Skeletal muscle tissue (tissue), 4 donors: Measurements from ENCODE around the gene EGLN3. TPM values are rescaled to one million over a fixed set of nuclear protein-coding genes. Genes with fewer than 3 reads are reported as not detected.

Experiments
- H3K27ac ChIP-seq: one replicate; pipeline ENCODE4 v1.7.0; 2013; ENCODE audit warnings: mild to moderate bottlenecking, low read depth, low read length, inconsistent platforms
- H3K27me3 ChIP-seq, 3 donors: one replicate each; pipeline ENCODE4 v1.7.0; 2013; ENCODE audit warnings: low read length in 3 of 3; ENCODE audit not compliant: control insufficient read depth in 3 of 3, insufficient read depth in 3 of 3
- H3K36me3 ChIP-seq, 3 donors: one replicate each; pipeline ENCODE4 v1.7.0; 2013; ENCODE audit warnings: low read length in 3 of 3; ENCODE audit not compliant: control insufficient read depth in 3 of 3, insufficient read depth in 3 of 3
- H3K4me1 ChIP-seq, 3 donors: one replicate each; pipeline ENCODE4 v1.7.0; 2013; ENCODE audit warnings: low read length in 3 of 3, mild to moderate bottlenecking in 3 of 3; ENCODE audit not compliant: control insufficient read depth in 3 of 3, insufficient read depth in 3 of 3
- H3K4me3 ChIP-seq, 3 donors: one replicate each; pipeline ENCODE4 v1.7.0; 2013; ENCODE audit warnings: low read length in 3 of 3
- H3K9ac ChIP-seq, 3 donors: one replicate each; pipeline ENCODE4 v1.7.0; 2013; ENCODE audit warnings: low read length in 3 of 3, mild to moderate bottlenecking in 3 of 3, moderate library complexity in 2 of 3, low read depth in 1 of 3
- H3K9me3 ChIP-seq, 3 donors: one replicate each; pipeline ENCODE4 v1.7.0; 2013; ENCODE audit warnings: low read length in 3 of 3; ENCODE audit not compliant: control insufficient read depth in 3 of 3
- total RNA-seq: library from RNA; depleted of rRNA; stranded (reverse); fragments of >200 nt; gene quantifications from one replicate; pipeline ENCODE4 v1.2.3, GENCODE V29; 2014
- donor health status: Osteomylitis.

EGLN3 gene
- total RNA-seq, 1 donor from 2014 or later: 60.0 TPM

DNA sequence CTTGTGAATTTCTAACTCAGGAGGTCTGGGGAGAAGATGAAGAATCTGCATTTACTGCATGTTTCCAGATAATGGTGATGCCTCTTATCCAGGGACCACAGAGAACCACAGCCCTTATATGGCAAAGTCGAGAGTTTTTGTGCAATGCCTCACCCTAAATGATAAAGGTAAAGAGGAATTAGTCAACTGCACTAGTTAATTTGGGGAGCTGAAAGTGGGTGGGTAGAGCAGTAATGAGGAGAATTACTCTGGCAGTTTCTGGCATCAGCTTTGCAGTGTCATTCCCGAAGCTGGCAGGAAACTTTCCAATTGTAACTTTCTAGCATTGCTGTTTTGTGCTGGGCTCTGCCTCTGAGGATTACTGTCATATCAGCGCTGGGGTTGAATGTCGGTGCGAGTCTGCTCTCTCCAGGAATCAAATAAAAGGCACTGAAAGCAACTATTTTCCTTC lies 10.3 kb downstream of the EGLN3 start:
- H3K36me3 ChIP-seq: no peaks in the 10 kb centered on the region
- no peaks in the 10 kb centered on the region for H3K9me3 ChIP-seq
- peak overlapping the region; percentile 9 for H3K27ac ChIP-seq
- no peaks in the 10 kb centered on the region for H3K27me3 ChIP-seq
- H3K4me3 ChIP-seq: no peak overlapping the region
- no peak overlapping the region for H3K9ac ChIP-seq
- H3K4me1 ChIP-seq: peaks cover 11 to 31% (median 13%) of the 10 kb centered on the region in 3 donors

DNA sequence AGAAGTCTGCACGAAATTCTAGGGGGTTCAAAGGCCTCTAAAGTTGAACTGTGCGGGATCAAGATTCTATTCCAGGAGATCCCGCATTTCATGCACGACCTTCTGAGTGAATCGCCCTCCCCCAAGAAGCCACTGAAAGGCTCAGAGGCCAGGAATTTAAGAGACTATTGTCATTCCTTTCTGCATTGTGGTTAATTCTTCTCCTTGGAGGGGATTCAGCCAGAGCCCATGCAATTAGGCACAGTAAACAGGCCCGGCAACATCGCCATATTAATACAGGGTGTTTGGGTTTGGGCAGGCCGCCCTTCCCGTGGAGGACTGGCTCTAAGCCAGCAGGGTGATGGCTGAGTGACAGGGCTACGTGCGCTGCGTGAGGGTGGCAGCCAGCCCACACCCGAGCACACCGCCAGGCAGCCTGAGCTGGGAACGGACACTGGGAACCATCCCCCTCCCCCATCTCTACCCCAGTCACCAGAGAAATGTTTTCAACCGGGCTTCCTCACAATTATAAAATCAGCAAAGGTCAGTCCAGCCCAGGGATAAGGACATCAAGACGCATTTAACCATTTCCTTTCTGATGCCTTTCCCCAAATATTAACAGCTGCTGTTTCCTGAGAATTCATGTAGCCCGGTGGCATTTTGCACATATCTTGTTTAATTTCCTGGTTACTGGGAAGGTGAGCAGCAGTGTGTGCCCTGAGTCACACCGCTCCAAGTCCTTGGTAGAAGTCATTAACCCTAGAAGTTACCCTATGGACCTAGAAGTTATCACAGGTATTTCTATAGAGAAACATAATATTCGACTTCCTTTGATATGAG lies 12.5 kb downstream of the EGLN3 start:
- H3K27ac ChIP-seq: peak overlapping the region; percentile 80
- no peaks in the 10 kb centered on the region for H3K9me3 ChIP-seq
- no peaks in the 10 kb centered on the region for H3K36me3 ChIP-seq
- H3K27me3 ChIP-seq: no peaks in the 10 kb centered on the region
- H3K4me3 ChIP-seq: peak overlapping the region; percentile 55 to 68 (median 61)
- peaks cover 14 to 34% (median 20%) of the 10 kb centered on the region in 3 donors for H3K4me1 ChIP-seq
- H3K9ac ChIP-seq: peak overlapping the region; percentile 40 to 75 (median 63)

DNA sequence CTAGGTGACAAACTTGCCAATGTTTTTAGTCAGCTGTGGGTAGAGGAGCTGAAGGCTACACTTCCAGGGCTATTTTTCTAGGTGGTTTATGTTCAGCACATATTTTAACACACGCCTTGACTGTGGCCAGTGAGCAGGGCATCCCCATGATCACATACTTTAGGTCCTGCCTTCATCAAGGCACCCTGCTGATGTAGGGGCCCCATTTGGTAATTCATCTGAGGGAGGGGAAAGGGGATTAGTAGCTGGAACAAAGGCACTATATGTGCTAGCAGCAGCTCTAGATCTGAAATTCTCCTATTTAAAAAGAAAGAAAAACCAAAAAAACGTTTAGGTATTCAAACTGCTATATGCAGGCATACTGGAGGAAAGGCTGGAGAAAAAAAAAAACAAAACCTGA lies 14.5 kb downstream of the EGLN3 start:
- Histone ChIP-seq H3K27ac (no peak overlapping the region), H3K36me3 (no peaks in the 10 kb centered on the region), H3K27me3 (no peaks in the 10 kb centered on the region), H3K4me1 (peaks cover 22 to 41% (median 27%) of the 10 kb centered on the region in 3 donors), H3K4me3 (no peak overlapping the region), H3K9ac (no peak overlapping the region), H3K9me3 (no peaks in the 10 kb centered on the region)

DNA sequence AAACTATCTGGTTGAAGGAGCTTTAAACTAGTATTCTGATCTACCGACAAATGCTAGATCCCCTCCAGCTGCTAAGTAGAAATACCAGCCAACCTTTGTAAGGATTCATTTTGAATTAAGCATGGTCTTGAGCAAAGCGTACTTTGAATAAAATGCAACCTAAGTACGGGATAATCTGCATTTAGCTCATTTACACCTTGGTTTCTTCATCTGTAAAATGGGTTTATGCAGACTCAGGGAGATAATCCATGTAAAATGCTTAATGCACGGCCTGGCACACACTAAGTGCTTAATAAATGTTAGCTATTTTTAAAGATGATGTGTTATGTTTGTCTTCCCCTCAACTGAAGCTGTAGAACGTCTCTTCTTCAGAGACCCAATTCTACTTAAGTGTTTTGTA lies 15.9 kb downstream of the EGLN3 start:
- H3K4me3 ChIP-seq: no peak overlapping the region
- no peak overlapping the region for H3K9ac ChIP-seq
- H3K9me3 ChIP-seq: no peaks in the 10 kb centered on the region
- H3K4me1 ChIP-seq: peaks cover 20 to 38% (median 27%) of the 10 kb centered on the region in 3 donors
- no peaks in the 10 kb centered on the region for H3K36me3 ChIP-seq
- no peak overlapping the region for H3K27ac ChIP-seq
- no peaks in the 10 kb centered on the region for H3K27me3 ChIP-seq

DNA sequence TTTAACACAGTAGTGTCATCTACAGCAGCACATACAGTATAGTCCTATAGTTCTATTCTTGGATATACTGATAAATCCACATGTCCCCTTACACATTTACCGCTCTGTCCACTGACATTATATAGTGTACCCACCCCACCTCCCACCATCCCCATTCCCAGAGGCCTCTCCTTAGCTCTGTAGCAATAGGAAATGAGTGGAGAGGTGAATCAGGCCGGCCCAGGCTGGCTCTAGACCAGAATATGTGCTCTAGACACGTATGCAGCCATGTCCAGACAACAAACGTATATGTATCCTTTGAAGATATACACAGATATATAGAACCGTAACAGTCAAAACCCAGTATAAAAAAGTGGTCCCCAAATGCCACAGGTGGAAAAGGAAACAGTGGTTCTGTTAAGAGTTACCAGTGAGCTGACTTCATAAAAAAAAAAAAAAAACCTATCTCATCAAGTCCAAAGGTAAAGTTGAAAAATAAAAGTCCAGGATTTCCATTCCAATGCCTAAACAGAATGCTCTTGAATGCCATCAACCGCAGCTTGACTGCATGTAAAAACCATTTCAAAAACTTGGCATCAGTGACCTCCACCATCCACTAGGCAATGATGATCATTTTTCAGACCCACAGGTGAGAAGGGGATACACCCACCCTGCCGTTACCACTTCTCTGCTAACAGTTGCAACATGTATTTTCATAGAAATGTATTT lies 16.7 kb downstream of the EGLN3 start:
- Histone ChIP-seq H3K27ac (peak overlapping the region; percentile 27), H3K9ac (no peak overlapping the region), H3K4me1 (peaks cover 20 to 38% (median 27%) of the 10 kb centered on the region in 3 donors), H3K4me3 (no peak overlapping the region), H3K9me3 (no peaks in the 10 kb centered on the region), H3K27me3 (no peaks in the 10 kb centered on the region), H3K36me3 (no peaks in the 10 kb centered on the region)

DNA sequence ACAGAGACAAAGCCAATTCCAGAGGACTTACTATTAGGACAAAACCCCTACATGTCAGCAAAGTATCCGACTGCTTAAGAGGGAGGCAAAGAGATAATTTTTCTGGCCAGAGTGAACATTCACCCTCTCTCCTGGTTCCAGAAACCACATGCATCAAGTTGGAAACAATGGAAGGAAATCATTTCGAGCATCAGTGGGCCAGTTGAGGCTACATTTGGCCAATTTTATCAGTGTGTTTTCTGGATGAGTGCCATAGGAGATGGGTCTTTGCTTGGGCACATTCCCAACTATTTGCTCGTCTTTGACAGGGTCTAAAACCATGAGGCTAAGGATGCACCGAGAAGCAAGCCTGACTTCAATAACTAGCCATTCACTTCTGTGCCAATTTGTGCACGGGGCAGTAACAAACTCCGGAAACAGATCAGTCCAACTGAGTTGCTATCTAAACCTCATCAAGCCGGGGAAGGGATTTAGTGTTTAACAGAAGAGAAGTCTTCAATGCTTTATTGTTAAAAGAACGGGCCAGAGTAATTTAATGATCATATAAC lies 17.4 kb downstream of the EGLN3 start:
- H3K36me3 ChIP-seq: no peaks in the 10 kb centered on the region
- H3K9ac ChIP-seq: peak overlapping the region in 1 of 3 donors; percentile 2
- H3K4me1 ChIP-seq: peaks cover 15 to 35% (median 21%) of the 10 kb centered on the region in 3 donors
- peak overlapping the region in 1 of 3 donors; percentile 15 for H3K4me3 ChIP-seq
- H3K27ac ChIP-seq: peak overlapping the region; percentile 27
- H3K9me3 ChIP-seq: no peaks in the 10 kb centered on the region
- no peaks in the 10 kb centered on the region for H3K27me3 ChIP-seq

DNA sequence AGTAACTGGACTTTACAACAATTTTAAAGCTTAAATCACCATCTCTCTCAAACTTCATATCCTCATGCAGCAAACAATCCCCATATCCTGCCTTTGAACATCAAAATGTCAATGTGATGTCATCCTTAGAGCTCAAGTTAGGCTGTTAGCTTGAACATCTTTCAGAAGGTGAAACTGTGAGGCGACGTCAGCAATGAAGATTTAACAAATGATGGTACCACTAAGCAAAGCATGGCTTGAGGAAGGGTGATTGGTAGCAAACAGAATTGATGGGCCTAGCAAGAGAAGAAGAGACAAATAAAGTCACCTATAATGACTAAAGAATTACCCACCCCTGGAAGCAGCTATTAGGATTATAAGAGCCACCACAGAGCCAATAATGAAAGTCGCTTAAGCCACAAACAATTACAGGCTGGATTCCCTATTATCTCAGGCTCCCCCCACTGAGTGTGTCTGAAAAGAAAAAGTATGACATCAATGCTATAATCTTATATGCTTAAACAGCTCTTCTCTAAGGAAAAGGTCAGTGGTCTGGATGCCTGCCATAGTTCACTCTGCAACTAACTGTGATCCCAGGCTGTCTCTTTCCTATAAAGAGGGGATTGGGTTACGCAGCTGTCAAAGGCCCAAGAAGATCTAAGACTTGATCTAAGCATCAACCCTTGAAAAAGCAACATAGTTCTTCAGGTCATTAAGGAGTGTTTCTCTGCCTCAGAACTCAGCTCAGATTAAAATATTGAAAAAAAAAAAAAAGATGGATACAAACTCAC lies 18.1 kb downstream of the EGLN3 start:
- Histone ChIP-seq H3K9me3 (no peaks in the 10 kb centered on the region), H3K36me3 (peaks cover 0 to 2% (median 0%) of the 10 kb centered on the region in 3 donors), H3K9ac (no peak overlapping the region), H3K4me3 (no peak overlapping the region), H3K27me3 (no peaks in the 10 kb centered on the region), H3K4me1 (peaks cover 10 to 28% (median 15%) of the 10 kb centered on the region in 3 donors), H3K27ac (peak overlapping the region; percentile 27)

DNA sequence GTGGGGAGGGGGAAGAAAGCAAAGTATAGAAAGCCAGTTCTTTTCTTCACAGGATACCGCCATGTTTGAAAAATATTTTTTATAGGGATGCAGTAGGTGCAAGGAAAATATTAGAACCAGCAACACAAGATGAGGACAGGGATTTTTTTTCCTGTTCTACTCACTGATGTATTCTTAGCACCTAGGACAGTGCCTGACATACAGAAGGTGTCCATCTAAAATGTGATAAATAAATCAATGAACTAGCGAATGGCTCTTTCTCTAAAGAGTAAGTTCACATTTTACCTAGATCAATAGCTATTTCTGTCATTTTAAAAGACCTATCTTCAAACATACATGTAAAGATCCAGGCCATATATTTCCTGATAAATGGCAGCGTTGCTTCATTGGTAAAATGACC lies 18.8 kb downstream of the EGLN3 start:
- no peak overlapping the region for H3K9ac ChIP-seq
- H3K36me3 ChIP-seq: peaks cover 0 to 2% (median 0%) of the 10 kb centered on the region in 3 donors
- no peak overlapping the region for H3K27ac ChIP-seq
- H3K4me3 ChIP-seq: no peak overlapping the region
- H3K27me3 ChIP-seq: no peaks in the 10 kb centered on the region
- H3K4me1 ChIP-seq: peaks cover 10 to 27% (median 15%) of the 10 kb centered on the region in 3 donors
- H3K9me3 ChIP-seq: no peaks in the 10 kb centered on the region

DNA sequence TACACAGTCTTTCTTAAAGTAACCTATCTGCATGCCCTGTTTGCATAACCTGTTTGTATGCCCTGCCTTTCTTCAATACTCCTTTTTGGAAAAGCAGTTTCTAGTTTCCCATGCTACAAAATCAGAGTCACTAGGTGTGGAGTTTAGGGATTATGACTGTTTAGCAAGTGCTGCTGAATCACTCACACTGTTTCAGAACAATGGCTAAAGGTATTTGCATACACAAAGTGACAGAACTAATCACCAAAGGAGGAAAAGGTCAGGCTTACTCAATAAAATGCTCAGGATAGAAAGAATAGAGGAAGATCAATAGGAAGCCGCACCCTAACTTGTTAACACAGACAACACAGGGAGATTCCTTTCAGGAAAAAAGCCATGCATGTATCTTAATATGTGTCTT lies 19.4 kb downstream of the EGLN3 start:
- Histone ChIP-seq H3K9ac (no peak overlapping the region), H3K36me3 (peaks cover 0 to 2% (median 0%) of the 10 kb centered on the region in 3 donors), H3K27me3 (no peaks in the 10 kb centered on the region), H3K4me1 (peaks cover 10 to 27% (median 15%) of the 10 kb centered on the region in 3 donors), H3K4me3 (no peak overlapping the region), H3K9me3 (no peaks in the 10 kb centered on the region), H3K27ac (no peak overlapping the region)
